Panc1 (cell line): ENCODE results near the gene PAX3.

Experiments
- CTCF ChIP-seq: fragments of 450-650 bp; IDR thresholded peaks from 2 replicates; pipeline ENCODE4 v1.5.1; 2017; ENCODE audit warnings: mild to moderate bottlenecking
- POLR2AphosphoS5 ChIP-seq: IDR thresholded peaks from 2 replicates; pipeline ENCODE4 v1.6.1; 2012; ENCODE audit warnings: mild to moderate bottlenecking, low read depth, low read length, moderate library complexity
- REST ChIP-seq, 2 experiments: IDR thresholded peaks; 2 replicates each; pipeline ENCODE4 v1.6.1; 2011 to 2012; ENCODE audit warnings: low read depth in 2 of 2, control low read depth in 1 of 2, low read length in 1 of 2, mild to moderate bottlenecking in 1 of 2, moderate library complexity in 1 of 2; ENCODE audit not compliant: insufficient read depth in 1 of 2
- SIN3A ChIP-seq: IDR thresholded peaks from 2 replicates; pipeline ENCODE4 v1.6.1; 2012; ENCODE audit warnings: low read depth, mild to moderate bottlenecking, low read length, moderate library complexity, borderline replicate concordance; ENCODE audit not compliant: insufficient read depth
- TCF7L2 ChIP-seq: IDR thresholded peaks from 2 replicates; pipeline ENCODE4 v1.6.1; 2011; ENCODE audit warnings: mild to moderate bottlenecking, low read depth, low read length, inconsistent platforms

- TF ChIP-seq CTCF: no peak
- no peak for TF ChIP-seq REST (IDR thresholded peaks at IDR 0.05; ENCODE audit: insufficient read depth in 1 of 2, low read depth in 2 of 2, low read length in 1 of 2)
- TF ChIP-seq SIN3A: no peak
- no peak for TF ChIP-seq TCF7L2
- no peak for TF ChIP-seq POLR2AphosphoS5
Observed at GRCh38 chr2:222160944-222161343, 137.9 kb downstream of the PAX3 start.
